CD8-positive, alpha-beta memory T cell (primary cell): ENCODE data around the gene ZKSCAN8. TPM values are rescaled to one million over a fixed set of nuclear protein-coding genes. Genes with fewer than 3 reads are reported as not detected.

ENCODE experiments used
- CTCF ChIA-PET: fragments of 350-600 bp; sonication (Branson Sonifier 250); formaldehyde crosslinking; loops from one replicate; lab custom pipeline; 2021; ENCODE audit warnings: antibody characterized with exemption; lab: Charles Lee
- POLR2A ChIA-PET: fragments of 350-600 bp; sonication (Branson Sonifier 250); formaldehyde crosslinking; loops from one replicate; lab custom pipeline; 2021; ENCODE audit warnings: antibody characterized with exemption; lab: Charles Lee
- DNase-seq, 5 donors: peaks; one replicate each; pipeline versions ENCODE4 v3.0.0 to v3.0.0-alpha.2; 2020 to 2022; ENCODE audit warnings: mixed read lengths in 1 of 5
- H3K27ac ChIP-seq: one replicate; pipeline ENCODE4 v1.7.0; 2013; ENCODE audit warnings: low read depth, mild to moderate bottlenecking, low read length, moderate library complexity
- H3K27me3 ChIP-seq: 2 replicates; pipeline ENCODE4 v1.7.0; 2013; ENCODE audit warnings: low read length, mild to moderate bottlenecking; ENCODE audit not compliant: insufficient read depth, poor library complexity, severe bottlenecking
- H3K36me3 ChIP-seq: 2 replicates; pipeline ENCODE4 v1.7.0; 2013; ENCODE audit warnings: mild to moderate bottlenecking, low read length, moderate library complexity; ENCODE audit not compliant: insufficient read depth
- H3K4me1 ChIP-seq: 2 replicates; pipeline ENCODE4 v1.7.0; 2013; ENCODE audit warnings: mild to moderate bottlenecking, low read length, moderate library complexity; ENCODE audit not compliant: insufficient read depth
- H3K4me3 ChIP-seq: 2 replicates; pipeline ENCODE4 v1.7.0; 2013; ENCODE audit warnings: mild to moderate bottlenecking, low read length
- H3K9me3 ChIP-seq: 2 replicates; pipeline ENCODE4 v1.7.0; 2013; ENCODE audit warnings: mild to moderate bottlenecking, low read length
- H3K27ac Mint-ChIP-seq, 8 donors: one replicate each; pipeline ENCODE4 v1.8.0; 2020 to 2021; ENCODE audit warnings: mixed read lengths in 8 of 8, mild to moderate bottlenecking in 6 of 8, inconsistent platforms in 3 of 8, moderate library complexity in 3 of 8
- H3K27me3 Mint-ChIP-seq, 2 donors: one replicate each; pipeline ENCODE4 v1.8.0; 2020 to 2021; ENCODE audit warnings: mixed read lengths in 2 of 2, mild to moderate bottlenecking in 1 of 2, moderate library complexity in 1 of 2
- H3K36me3 Mint-ChIP-seq, 3 donors: one replicate each; pipeline ENCODE4 v1.8.0; 2020 to 2021; ENCODE audit warnings: mixed read lengths in 3 of 3, inconsistent platforms in 1 of 3, mild to moderate bottlenecking in 1 of 3
- H3K4me1 Mint-ChIP-seq, 3 donors: one replicate each; pipeline ENCODE4 v1.8.0; 2020 to 2021; ENCODE audit warnings: mixed read lengths in 3 of 3, inconsistent platforms in 1 of 3, mild to moderate bottlenecking in 1 of 3
- H3K4me3 Mint-ChIP-seq, 7 donors: one replicate each; pipeline ENCODE4 v1.8.0; 2020 to 2021; ENCODE audit warnings: mixed read lengths in 7 of 7, mild to moderate bottlenecking in 6 of 7, moderate library complexity in 4 of 7, inconsistent platforms in 2 of 7
- H3K9me3 Mint-ChIP-seq, 5 donors: one replicate each; pipeline ENCODE4 v1.8.0; 2020 to 2022; ENCODE audit warnings: mixed read lengths in 5 of 5, mild to moderate bottlenecking in 3 of 5, moderate library complexity in 2 of 5, inconsistent platforms in 1 of 5
- polyA plus RNA-seq: library from polyadenylated mRNA; unstranded; fragments of 300-500 nt; fragmentation: Illumina TruSeq; gene quantifications from one replicate; pipeline ENCODE4 v1.2.3, GENCODE V29; 2021
- total RNA-seq, 2 experiments: library from RNA; stranded (reverse); gene quantifications; one replicate each; pipeline ENCODE4 v1.2.3, GENCODE V29; 2021

Gene ZKSCAN8
- total and polyA plus RNA-seq, 3 experiments from 2014 or later = 1.9 to 17.4 (median 15.6) TPM

DNA sequence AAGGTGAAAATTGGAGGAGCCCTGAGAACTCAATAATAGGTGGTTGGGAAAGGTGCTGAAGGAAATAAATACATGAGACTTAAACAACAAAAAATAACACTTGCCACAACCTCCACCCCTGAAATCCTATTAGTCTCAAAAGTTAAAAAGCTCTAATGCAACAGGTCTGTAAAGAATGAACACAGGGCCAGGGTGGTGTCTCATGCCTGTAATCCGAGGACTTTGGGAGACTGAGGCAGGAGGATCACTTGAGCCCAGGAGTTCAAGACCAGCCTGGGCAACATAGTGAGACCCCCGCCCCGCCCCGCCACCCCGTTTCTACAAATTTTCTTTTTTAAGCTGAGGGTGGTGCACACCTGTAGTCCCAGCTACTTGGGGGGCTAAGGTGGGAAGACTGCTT lies 1.1 kb upstream of the ZKSCAN8 start:
- H3K9me3 Mint-ChIP-seq = no peaks in the 10 kb centered on the region
- H3K36me3 Mint-ChIP-seq = peaks cover 0 to 38% (median 9%) of the 10 kb centered on the region in 3 donors
- Histone ChIP-seq H3K4me3 (peak overlapping the region; percentile 32), H3K9me3 (no peaks in the 10 kb centered on the region), H3K36me3 (peaks cover 10% of the 10 kb centered on the region), H3K27me3 (no peaks in the 10 kb centered on the region), H3K27ac (no peak overlapping the region), H3K4me1 (peaks cover 40% of the 10 kb centered on the region)
- ChIA-PET POLR2A (interaction anchor here (0.5 to 2.7 kb wide), 6 partner anchors 10 to 1510 kb away, joined by 3 to 26 read pairs (median 4); partner anchors contain the start of genes ZKSCAN4, ZNF165 and ZSCAN16), CTCF (interaction anchor here (1.0 to 4.4 kb wide), 7 partner anchors 10 to 215 kb away, joined by 3 to 33 read pairs (median 5); partner anchors contain the start of genes ZSCAN16 and ZSCAN26)
- peak overlapping the region; percentile 54 to 98 (median 91) for H3K27ac Mint-ChIP-seq
- H3K4me1 Mint-ChIP-seq = peaks cover 67 to 81% (median 78%) of the 10 kb centered on the region in 3 donors
- H3K27me3 Mint-ChIP-seq = no peaks in the 10 kb centered on the region
- H3K4me3 Mint-ChIP-seq = peak overlapping the region; percentile 64 to 99 (median 95)
- no peak for DNase-seq

DNA sequence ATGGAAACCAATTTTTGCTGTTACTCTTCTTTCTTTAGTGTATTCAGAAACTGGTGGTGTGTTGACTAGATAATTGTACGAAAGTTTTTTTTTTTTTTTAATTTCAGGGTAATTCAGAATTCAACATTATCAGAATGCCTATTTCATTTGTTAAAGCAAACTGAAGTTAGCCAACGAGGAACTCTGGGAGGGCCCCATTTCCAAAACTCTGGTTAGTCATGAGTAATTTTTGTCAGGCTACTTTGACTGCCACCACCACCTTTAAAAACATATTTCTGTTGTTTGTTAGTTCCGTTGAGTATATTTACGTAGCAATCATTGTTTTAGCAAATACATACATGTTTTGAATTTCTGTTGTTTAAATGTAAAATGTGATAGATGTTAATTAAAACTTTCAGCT lies 763 bp downstream of the ZKSCAN8 start:
- peak overlapping the region; percentile 78 to 99 (median 96) for H3K27ac Mint-ChIP-seq
- Histone ChIP-seq H3K4me1 (peaks cover 38% of the 10 kb centered on the region), H3K27ac (peak overlapping the region; percentile 77), H3K36me3 (peaks cover 14% of the 10 kb centered on the region), H3K27me3 (no peaks in the 10 kb centered on the region), H3K9me3 (no peaks in the 10 kb centered on the region), H3K4me3 (peak overlapping the region; percentile 89)
- no peaks in the 10 kb centered on the region for H3K9me3 Mint-ChIP-seq
- no peak for DNase-seq
- H3K4me1 Mint-ChIP-seq = peaks cover 57 to 76% (median 70%) of the 10 kb centered on the region in 3 donors
- ChIA-PET POLR2A (interaction anchor here (1.4 to 2.7 kb wide), 4 partner anchors 17 to 110 kb away, joined by 5 to 26 read pairs (median 8); partner anchors contain the start of genes ZKSCAN4 and ZSCAN16), CTCF (interaction anchor here (2.0 to 4.4 kb wide), 2 partner anchors 124 to 213 kb away, joined by 6 to 33 read pairs; partner anchors contain the start of gene ZSCAN26)
- H3K4me3 Mint-ChIP-seq = peak overlapping the region; percentile 95 to 99 (median 97)
- no peaks in the 10 kb centered on the region for H3K27me3 Mint-ChIP-seq
- H3K36me3 Mint-ChIP-seq = peaks cover 0 to 39% (median 9%) of the 10 kb centered on the region in 3 donors

DNA sequence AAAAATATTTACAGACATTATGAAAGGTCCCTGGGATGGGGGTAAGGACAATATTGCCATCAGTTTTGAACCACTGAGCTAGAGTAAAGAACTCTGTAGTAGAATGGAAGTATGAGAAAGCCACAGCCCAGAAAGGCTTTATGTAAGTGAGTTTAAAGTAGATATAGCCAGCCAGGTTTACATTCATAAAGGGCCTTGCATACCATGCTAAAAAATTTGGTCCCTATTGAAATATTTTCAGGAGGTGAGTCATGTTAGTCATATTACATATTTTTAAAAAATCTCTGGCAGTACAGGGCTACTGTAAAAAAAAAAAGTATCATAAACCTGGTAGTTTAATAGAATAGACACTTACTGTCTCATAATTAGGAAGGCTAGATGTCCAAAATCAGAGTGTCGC lies 3.5 kb downstream of the ZKSCAN8 start:
- no peaks in the 10 kb centered on the region for H3K9me3 ChIP-seq
- Mint-ChIP-seq H3K9me3 (no peaks in the 10 kb centered on the region), H3K4me1 (peaks cover 46 to 73% (median 65%) of the 10 kb centered on the region in 3 donors), H3K4me3 (peak overlapping the region in 2 of 7 donors; percentile 27 to 69), H3K27me3 (no peaks in the 10 kb centered on the region), H3K36me3 (peaks cover 8 to 64% (median 26%) of the 10 kb centered on the region in 3 donors), H3K27ac (peak overlapping the region in 1 of 8 donors; percentile 24)
- ChIA-PET CTCF (no interaction called here), POLR2A (no interaction called here)
- H3K36me3 ChIP-seq = peaks cover 38% of the 10 kb centered on the region
- peaks cover 25% of the 10 kb centered on the region for H3K4me1 ChIP-seq
- H3K27me3 ChIP-seq = no peaks in the 10 kb centered on the region
- DNase-seq = no peak
- no peak overlapping the region for H3K4me3 ChIP-seq
- H3K27ac ChIP-seq = no peak overlapping the region

DNA sequence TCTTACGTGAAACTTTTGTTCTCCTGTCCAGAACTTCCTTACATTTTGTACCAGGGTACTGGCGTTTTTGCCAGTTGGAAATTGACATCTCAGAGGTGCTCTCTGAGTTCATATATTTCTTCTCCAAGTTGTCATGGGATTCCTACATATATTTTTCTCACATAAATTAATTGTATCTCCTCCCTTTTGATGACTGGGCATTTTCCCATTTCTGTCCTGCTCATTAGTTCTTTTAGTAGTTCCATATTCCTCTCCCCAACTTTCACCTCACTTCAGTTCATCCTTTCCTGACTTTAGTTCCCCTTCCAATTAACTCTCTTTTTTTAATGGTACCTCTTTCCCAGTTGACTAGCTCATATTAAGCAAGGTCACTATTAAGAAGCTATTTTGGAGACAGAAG lies 10.8 kb downstream of the ZKSCAN8 start:
- no peak for DNase-seq
- H3K27me3 Mint-ChIP-seq = no peaks in the 10 kb centered on the region
- H3K9me3 Mint-ChIP-seq = no peaks in the 10 kb centered on the region
- Histone ChIP-seq H3K4me1 (no peaks in the 10 kb centered on the region), H3K36me3 (peaks cover 50% of the 10 kb centered on the region), H3K4me3 (no peak overlapping the region), H3K27me3 (no peaks in the 10 kb centered on the region), H3K27ac (no peak overlapping the region), H3K9me3 (no peaks in the 10 kb centered on the region)
- ChIA-PET CTCF (interaction anchor here (0.6 kb wide), 1 partner anchor 196 kb away, joined by 3 read pairs; no protein-coding TSS in a partner anchor), POLR2A (no interaction called here)
- H3K4me3 Mint-ChIP-seq = no peak overlapping the region
- peaks cover 51 to 96% (median 61%) of the 10 kb centered on the region in 3 donors for H3K36me3 Mint-ChIP-seq
- H3K27ac Mint-ChIP-seq = no peak overlapping the region
- peaks cover 5 to 13% (median 12%) of the 10 kb centered on the region in 3 donors for H3K4me1 Mint-ChIP-seq

DNA sequence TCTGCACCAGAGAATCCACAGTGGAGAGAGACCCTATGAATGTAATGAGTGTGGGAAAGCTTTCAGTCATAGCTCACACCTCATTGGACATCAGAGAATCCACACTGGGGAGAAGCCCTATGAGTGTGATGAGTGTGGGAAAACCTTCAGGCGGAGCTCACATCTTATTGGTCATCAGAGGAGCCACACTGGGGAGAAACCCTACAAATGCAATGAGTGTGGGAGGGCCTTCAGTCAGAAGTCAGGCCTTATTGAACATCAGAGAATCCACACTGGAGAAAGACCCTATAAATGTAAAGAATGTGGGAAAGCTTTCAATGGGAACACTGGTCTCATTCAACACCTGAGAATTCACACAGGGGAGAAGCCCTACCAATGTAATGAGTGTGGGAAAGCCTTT lies 11.9 kb downstream of the ZKSCAN8 start:
- Mint-ChIP-seq H3K9me3 (no peaks in the 10 kb centered on the region), H3K36me3 (peaks cover 58 to 94% (median 59%) of the 10 kb centered on the region in 3 donors), H3K27ac (no peak overlapping the region), H3K4me3 (no peak overlapping the region), H3K27me3 (no peaks in the 10 kb centered on the region), H3K4me1 (peaks cover 0 to 7% (median 6%) of the 10 kb centered on the region in 3 donors)
- DNase-seq = no peak
- no peaks in the 10 kb centered on the region for H3K4me1 ChIP-seq
- H3K27me3 ChIP-seq = no peaks in the 10 kb centered on the region
- H3K27ac ChIP-seq = no peak overlapping the region
- ChIA-PET POLR2A (interaction anchor here (0.5 kb wide), 1 partner anchor 96 kb away, joined by 3 read pairs; no protein-coding TSS in a partner anchor), CTCF (no interaction called here)
- no peak overlapping the region for H3K4me3 ChIP-seq
- H3K36me3 ChIP-seq = peaks cover 40% of the 10 kb centered on the region
- no peaks in the 10 kb centered on the region for H3K9me3 ChIP-seq

DNA sequence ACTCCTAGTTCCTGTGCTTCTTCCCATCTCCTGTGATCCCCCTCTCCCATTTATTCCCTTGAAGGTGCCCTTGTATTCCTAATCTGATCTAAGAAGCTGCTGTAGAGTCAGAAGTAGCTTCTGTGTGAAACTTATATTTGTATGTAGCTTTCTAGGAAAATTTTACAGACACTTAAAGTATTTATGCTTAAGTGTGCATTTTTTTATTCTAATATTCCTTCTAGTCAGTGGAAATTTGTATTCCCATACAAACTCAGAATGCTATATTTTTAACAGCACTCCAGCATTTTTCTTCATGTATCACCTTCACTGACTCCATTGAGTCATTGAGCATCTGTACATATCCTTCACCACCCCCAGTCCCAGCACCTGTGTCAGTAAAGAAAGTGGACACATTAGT lies 12.7 kb downstream of the ZKSCAN8 start:
- no peaks in the 10 kb centered on the region for H3K4me1 ChIP-seq
- peak overlapping the region in 1 of 8 donors; percentile 83 for H3K27ac Mint-ChIP-seq
- no peaks in the 10 kb centered on the region for H3K27me3 ChIP-seq
- H3K4me3 Mint-ChIP-seq = no peak overlapping the region
- no peak for DNase-seq
- no peak overlapping the region for H3K4me3 ChIP-seq
- peaks cover 58 to 92% (median 59%) of the 10 kb centered on the region in 3 donors for H3K36me3 Mint-ChIP-seq
- POLR2A ChIA-PET = no interaction called here
- H3K4me1 Mint-ChIP-seq = peaks cover 0 to 4% (median 1%) of the 10 kb centered on the region in 3 donors
- CTCF ChIA-PET = interaction anchor here (0.7 kb wide), 1 partner anchor 14 kb away, joined by 3 read pairs; no protein-coding TSS in a partner anchor
- peaks cover 32% of the 10 kb centered on the region for H3K36me3 ChIP-seq
- no peaks in the 10 kb centered on the region for H3K9me3 Mint-ChIP-seq
- no peaks in the 10 kb centered on the region for H3K27me3 Mint-ChIP-seq
- H3K27ac ChIP-seq = no peak overlapping the region
- no peaks in the 10 kb centered on the region for H3K9me3 ChIP-seq

DNA sequence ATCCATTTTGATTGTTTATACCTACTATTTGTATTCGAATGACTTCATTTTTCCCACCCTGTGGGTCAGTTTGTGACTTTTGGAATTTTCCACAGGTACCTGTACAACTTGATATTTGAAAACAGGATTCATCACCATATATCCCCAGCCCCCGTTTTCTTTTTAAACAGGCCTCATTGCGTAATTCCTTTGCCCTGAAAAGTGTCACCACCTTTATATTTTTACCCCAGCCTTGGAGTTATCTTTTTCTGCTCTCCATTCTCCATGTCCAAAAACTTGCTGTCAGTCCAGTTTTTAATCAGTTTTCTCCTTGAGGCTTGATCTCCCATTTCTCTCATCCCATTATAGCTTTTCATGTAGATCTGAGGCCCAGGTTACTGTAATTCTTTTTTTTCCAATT lies 16.6 kb downstream of the ZKSCAN8 start:
- no peak overlapping the region for H3K27ac ChIP-seq
- Mint-ChIP-seq H3K36me3 (peaks cover 36 to 56% (median 37%) of the 10 kb centered on the region in 3 donors), H3K27ac (peak overlapping the region in 1 of 8 donors; percentile 11), H3K4me1 (peaks cover 12 to 15% (median 15%) of the 10 kb centered on the region in 3 donors), H3K9me3 (peaks cover 0 to 3% (median 0%) of the 10 kb centered on the region in 5 donors), H3K27me3 (peaks cover 0 to 1% of the 10 kb centered on the region in 2 donors), H3K4me3 (no peak overlapping the region)
- H3K4me1 ChIP-seq = peaks cover 12% of the 10 kb centered on the region
- ChIA-PET CTCF (no interaction called here), POLR2A (no interaction called here)
- H3K36me3 ChIP-seq = peaks cover 7% of the 10 kb centered on the region
- no peak for DNase-seq
- no peak overlapping the region for H3K4me3 ChIP-seq
- no peaks in the 10 kb centered on the region for H3K27me3 ChIP-seq
- no peaks in the 10 kb centered on the region for H3K9me3 ChIP-seq

DNA sequence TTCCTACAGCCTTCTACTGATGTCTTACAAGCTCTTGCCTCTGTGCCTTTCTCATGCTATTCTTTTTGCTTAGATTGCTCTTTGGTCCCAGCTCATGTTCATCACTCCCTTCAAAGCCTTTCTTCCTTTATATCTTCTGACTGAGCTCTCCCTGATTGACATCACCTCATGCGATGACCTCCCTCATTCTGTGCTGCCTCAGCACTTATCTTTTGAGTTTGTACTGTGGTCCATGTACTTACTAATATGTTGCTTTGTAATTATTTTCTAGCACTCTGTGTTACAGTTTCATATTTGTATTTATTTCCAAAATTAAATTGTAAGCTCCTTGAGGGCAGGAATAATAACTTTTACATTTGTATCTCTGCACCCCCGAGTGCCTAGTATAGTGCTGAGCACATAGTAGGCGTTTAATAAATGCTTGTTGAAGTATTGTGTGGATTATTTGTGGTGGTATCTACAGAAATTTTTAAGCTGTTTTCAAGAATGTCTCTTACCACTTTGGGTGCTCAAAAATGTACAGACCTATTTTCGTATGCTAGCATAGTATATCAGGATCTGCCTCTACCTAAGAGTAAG lies 17.4 kb downstream of the ZKSCAN8 start:
- Mint-ChIP-seq H3K9me3 (peaks cover 0 to 3% (median 0%) of the 10 kb centered on the region in 5 donors), H3K4me3 (no peak overlapping the region)
- POLR2A ChIA-PET = no interaction called here

More for the DNA sequence above, 17.4 kb downstream of the ZKSCAN8 start:
- H3K27me3 ChIP-seq = no peaks in the 10 kb centered on the region
- H3K4me3 ChIP-seq = no peak overlapping the region
- no peaks in the 10 kb centered on the region for H3K36me3 ChIP-seq
- H3K4me1 Mint-ChIP-seq = peaks cover 12 to 15% (median 15%) of the 10 kb centered on the region in 3 donors
- peaks cover 0 to 4% of the 10 kb centered on the region in 2 donors for H3K27me3 Mint-ChIP-seq
- no peaks in the 10 kb centered on the region for H3K9me3 ChIP-seq
- H3K27ac Mint-ChIP-seq = no peak overlapping the region
- no peak for DNase-seq
- CTCF ChIA-PET = no interaction called here
- H3K36me3 Mint-ChIP-seq = peaks cover 31 to 48% (median 32%) of the 10 kb centered on the region in 3 donors
- H3K4me1 ChIP-seq = peaks cover 12% of the 10 kb centered on the region
- H3K27ac ChIP-seq = no peak overlapping the region
